Thoracic aorta (tissue), 2 donors: ENCODE data around the gene TIAM2. TPM values are rescaled to one million over a fixed set of nuclear protein-coding genes. Genes with fewer than 3 reads are reported as not detected.
A peak's percentile ranks its signal among the peaks of the same experiment; 100 is the strongest.

Source experiments
- ATAC-seq: fragments of 150-250 bp; one replicate; pipeline ENCODE4 v1.8.0; 2017; ENCODE audit warnings: low read depth; ENCODE audit not compliant: insufficient number of reproducible peaks, low FRiP score
- DNase-seq: peaks from one replicate; pipeline ENCODE4 v3.0.0-alpha.2; 2020; ENCODE audit warnings: low spot score
- H3K27ac ChIP-seq, 2 donors: fragments of 200-600 bp; sonication (generic); 1 replicate in 1 of 2; 2 replicates in 1 of 2; pipeline ENCODE4 v1.5.1; 2016; ENCODE audit warnings: mild to moderate bottlenecking in 2 of 2, moderate library complexity in 2 of 2
- H3K27me3 ChIP-seq: fragments of 200-600 bp; sonication (generic); replicated peaks from 2 replicates; pipeline ENCODE4 v1.6.0; 2016; ENCODE audit warnings: mild to moderate bottlenecking; ENCODE audit not compliant: insufficient read depth
- H3K36me3 ChIP-seq: fragments of 200-600 bp; sonication (generic); one replicate; pipeline ENCODE4 v1.5.1; 2016
- H3K4me1 ChIP-seq, 2 donors: fragments of 200-600 bp; sonication (generic); 1 replicate in 1 of 2; 2 replicates in 1 of 2; pipeline versions ENCODE4 v1.5.1 to v1.6.0; 2016; ENCODE audit warnings: low read depth in 2 of 2, mild to moderate bottlenecking in 1 of 2; ENCODE audit not compliant: control insufficient read depth in 1 of 2
- H3K4me3 ChIP-seq: fragments of 200-600 bp; sonication (generic); 2 replicates; pipeline ENCODE4 v1.5.1; 2016; ENCODE audit warnings: mild to moderate bottlenecking
- H3K9me3 ChIP-seq: fragments of 200-600 bp; sonication (generic); 2 replicates; pipeline ENCODE4 v1.5.1; 2016
- total RNA-seq, 2 donors: library from RNA; depleted of rRNA; stranded (reverse); fragments of >200 nt; gene quantifications; one replicate each; pipeline versions ENCODE4 v1.1.0 to v1.2.3, GENCODE V29; 2016
- TF ChIP-seq, protein P1 (sequence below): fragments of 200-600 bp; sonication (generic); IDR thresholded peaks from one replicate; pipeline ENCODE4 v1.5.1; 2019; ENCODE audit warnings: antibody characterized with exemption

TIAM2 gene
- total RNA-seq, 2 donors from 2014 or later: 17.8 to 22.1 TPM

DNA sequence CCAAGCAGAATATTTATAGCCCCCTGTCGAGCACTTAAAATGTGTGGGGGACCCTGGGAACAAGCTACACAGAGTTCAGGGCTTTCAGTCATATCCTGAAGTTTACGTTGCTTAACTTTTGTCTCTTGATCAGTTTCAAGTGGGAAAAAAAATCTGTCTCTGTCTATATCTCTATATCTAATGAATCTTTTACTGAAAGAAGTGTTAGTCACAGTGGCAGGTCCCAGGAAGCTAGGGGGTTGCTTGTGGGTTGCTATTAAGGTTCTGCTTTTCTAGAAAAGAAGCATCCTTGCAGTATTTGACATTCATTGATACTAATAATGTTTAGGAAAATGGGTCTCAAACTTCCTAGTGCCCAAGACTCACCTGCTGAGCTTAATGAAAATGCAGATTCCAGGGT is 192.0 kb downstream of the TIAM2 start:
- H3K36me3 ChIP-seq: no peaks in the 10 kb centered on the region
- H3K4me1 ChIP-seq: peaks cover 16 to 52% of the 10 kb centered on the region in 2 donors
- no peak overlapping the region for H3K4me3 ChIP-seq
- ATAC-seq: no peak
- H3K27ac ChIP-seq: peak overlapping the region; percentile 22 to 36
- DNase-seq: no peak
- no peaks in the 10 kb centered on the region for H3K9me3 ChIP-seq
- TF ChIP-seq, protein P1, sequence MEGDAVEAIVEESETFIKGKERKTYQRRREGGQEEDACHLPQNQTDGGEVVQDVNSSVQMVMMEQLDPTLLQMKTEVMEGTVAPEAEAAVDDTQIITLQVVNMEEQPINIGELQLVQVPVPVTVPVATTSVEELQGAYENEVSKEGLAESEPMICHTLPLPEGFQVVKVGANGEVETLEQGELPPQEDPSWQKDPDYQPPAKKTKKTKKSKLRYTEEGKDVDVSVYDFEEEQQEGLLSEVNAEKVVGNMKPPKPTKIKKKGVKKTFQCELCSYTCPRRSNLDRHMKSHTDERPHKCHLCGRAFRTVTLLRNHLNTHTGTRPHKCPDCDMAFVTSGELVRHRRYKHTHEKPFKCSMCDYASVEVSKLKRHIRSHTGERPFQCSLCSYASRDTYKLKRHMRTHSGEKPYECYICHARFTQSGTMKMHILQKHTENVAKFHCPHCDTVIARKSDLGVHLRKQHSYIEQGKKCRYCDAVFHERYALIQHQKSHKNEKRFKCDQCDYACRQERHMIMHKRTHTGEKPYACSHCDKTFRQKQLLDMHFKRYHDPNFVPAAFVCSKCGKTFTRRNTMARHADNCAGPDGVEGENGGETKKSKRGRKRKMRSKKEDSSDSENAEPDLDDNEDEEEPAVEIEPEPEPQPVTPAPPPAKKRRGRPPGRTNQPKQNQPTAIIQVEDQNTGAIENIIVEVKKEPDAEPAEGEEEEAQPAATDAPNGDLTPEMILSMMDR: no peak
- H3K27me3 ChIP-seq: no peaks in the 10 kb centered on the region

DNA sequence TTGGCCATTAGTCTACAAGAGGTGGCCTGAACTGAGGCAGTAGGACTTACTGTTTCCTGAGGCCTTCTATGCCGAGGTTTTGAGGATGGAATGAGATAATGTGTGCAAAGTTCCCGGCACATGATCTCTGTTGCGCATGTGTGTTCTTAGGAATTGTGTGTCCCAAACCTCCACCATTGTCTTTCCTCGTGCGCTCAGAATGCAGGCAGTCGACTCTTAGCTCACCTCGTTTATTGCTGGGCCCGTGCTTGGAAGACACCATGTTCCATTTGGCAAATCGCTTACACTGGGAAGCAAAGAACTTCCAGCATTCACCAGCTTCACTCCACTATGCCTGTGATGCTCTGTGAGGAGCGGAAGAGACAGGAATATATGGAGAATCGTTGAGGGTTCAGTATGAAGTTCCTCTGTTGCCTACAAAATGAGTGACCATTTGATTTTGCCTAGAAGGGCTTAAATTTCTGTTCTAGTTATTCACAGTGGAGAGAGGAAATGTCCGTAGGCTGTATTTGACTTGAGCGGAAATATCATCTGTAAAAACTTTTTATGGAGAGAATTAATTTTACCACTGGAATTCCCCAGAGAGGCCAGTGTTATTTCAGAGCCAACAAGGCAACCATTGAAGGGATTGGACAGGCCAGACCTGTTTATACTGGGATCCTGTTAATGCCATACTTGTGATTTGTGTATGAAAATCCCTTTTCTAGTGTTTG is 193.0 kb downstream of the TIAM2 start:
- H3K27me3 ChIP-seq: no peaks in the 10 kb centered on the region
- TF ChIP-seq, protein P1: no peak
- H3K4me3 ChIP-seq: no peak overlapping the region
- ATAC-seq: no peak
- H3K27ac ChIP-seq: peak overlapping the region in 1 of 2 donors; percentile 9
- H3K9me3 ChIP-seq: no peaks in the 10 kb centered on the region
- H3K4me1 ChIP-seq: peaks cover 16 to 52% of the 10 kb centered on the region in 2 donors
- no peak for DNase-seq
- no peaks in the 10 kb centered on the region for H3K36me3 ChIP-seq

DNA sequence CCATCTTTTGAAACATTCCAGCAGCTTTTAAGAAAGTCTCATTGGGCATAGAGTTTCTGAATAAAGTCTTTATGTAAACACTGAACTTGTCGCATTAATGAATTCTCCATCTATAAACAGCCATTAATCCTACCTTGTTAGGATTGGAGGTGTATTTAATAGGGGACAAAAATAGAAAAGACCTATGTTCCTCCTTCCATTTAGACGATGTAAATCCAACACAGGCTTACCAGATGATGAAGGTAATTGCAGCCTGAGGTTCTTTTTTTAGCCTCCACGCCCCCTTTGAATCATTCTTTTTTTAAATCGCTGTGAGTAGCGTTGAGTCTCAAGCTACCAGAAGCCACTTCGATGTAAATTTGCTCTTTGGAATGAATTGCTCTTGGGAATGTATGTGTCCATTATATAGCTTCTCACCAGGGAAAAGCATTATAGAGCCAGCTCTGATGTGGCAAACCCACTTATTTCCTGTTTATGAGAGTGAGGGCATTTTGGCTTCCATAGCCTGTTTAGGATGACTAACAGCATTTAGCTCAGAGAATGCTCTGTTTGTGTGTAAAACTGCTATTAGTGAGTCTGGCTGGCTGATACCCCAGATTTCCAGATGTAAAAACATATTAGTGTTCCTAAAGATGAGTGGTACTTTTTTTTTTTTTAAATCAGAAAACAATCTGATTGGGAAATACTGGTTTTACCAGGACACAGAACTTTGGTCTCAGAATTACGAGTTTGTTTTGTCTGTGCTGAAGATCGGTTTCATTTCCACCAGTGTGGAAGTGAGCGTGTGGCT is 193.8 kb downstream of the TIAM2 start:
- Histone ChIP-seq H3K27ac (peak overlapping the region in 1 of 2 donors; percentile 9), H3K4me1 (peaks cover 16 to 52% of the 10 kb centered on the region in 2 donors), H3K4me3 (peak overlapping the region; percentile 2), H3K36me3 (no peaks in the 10 kb centered on the region), H3K9me3 (no peaks in the 10 kb centered on the region), H3K27me3 (no peaks in the 10 kb centered on the region)
- peak; percentile 40 for ATAC-seq
- TF ChIP-seq, protein P1: no peak
- no peak for DNase-seq

DNA sequence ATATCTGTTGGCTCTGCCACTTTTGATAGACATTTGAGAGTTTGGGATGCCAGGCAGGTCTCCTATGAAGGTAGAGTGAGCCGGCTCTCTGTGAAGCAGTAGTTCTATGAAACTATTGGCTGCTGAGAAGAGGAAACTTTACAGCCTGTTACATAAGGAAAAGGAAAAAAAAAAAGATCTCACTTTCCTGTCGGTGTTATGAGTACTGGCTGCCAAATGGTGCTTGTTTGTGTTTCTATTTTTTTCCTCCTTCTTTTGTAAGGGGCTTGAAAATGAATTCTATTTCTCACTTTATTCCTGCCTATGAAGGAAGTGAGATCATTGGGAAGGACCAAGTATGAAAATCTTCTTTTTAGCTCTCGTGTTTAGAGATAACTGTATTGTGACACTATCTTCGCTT is 195.6 kb downstream of the TIAM2 start:
- no peaks in the 10 kb centered on the region for H3K36me3 ChIP-seq
- H3K4me1 ChIP-seq: peaks cover 16 to 51% of the 10 kb centered on the region in 2 donors
- no peaks in the 10 kb centered on the region for H3K9me3 ChIP-seq
- H3K4me3 ChIP-seq: no peak overlapping the region
- H3K27ac ChIP-seq: no peak overlapping the region
- ATAC-seq (no peak), DNase-seq (no peak)
- TF ChIP-seq, protein P1: no peak
- no peaks in the 10 kb centered on the region for H3K27me3 ChIP-seq

DNA sequence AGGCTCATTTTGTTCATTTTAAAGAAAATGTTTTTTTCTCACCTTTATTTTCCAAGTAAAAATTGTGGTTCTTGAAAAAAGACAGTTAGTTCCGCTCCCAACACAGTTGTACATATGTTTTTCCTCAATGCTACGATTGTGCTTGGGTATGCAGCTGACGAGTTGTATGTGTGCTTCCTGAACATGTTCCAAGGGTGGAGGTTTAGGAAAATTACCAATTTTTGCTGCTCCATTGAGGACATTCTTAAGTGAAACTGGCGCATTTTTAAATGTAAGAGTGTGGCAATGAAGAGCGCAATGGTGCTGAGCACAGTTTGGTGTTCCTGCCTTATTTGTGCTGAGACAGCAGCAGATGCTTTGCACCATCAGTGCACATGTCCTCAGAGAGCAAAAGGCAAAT is 198.4 kb downstream of the TIAM2 start:
- Histone ChIP-seq H3K4me3 (no peak overlapping the region), H3K4me1 (peaks cover 8 to 24% of the 10 kb centered on the region in 2 donors), H3K9me3 (no peaks in the 10 kb centered on the region), H3K27ac (no peak overlapping the region), H3K36me3 (no peaks in the 10 kb centered on the region), H3K27me3 (no peaks in the 10 kb centered on the region)
- DNase-seq (no peak), ATAC-seq (no peak)
- TF ChIP-seq, protein P1: no peak
